GM18858 (cell line): Measurements from ENCODE around the gene POLR1E.
"Not testable (repeated sequence)": the region's sequence is repeated elsewhere in the genome, so short reads cannot be mapped to it uniquely, and the experiment has no call there.

Experiments
- ATAC-seq: cut with Tn5 transposase; IDR thresholded peaks from one replicate; pipeline ENCODE4 v1.9.1; 2021; ENCODE audit not compliant: unreplicated experiment

POLR1E gene

GRCh38 chr9:37501957-37502596, 16.3 kb downstream of the POLR1E start:
- ATAC-seq, result no peak

GRCh38 chr9:37503736-37504135, 18.0 kb downstream of the POLR1E start:
- no peak for ATAC-seq

DNA sequence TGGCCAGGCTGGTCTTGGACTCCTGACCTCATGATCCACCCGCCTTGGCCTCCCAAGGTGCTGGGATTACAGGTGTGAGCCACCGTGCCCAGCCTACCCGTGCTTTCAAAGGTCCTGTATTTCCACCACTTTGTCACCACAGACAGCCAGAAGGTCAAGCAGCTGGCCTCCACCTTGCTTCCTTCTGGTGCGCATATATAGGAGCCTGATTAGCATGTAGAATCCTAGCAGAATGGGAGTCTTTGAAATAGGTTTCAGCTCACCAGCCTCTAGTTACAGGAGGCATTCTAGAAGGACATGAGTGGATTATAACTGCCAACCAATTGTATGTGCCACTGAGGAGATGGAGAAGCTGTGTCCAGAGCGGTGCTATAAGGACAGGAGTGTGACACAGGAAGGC, 18.9 kb downstream of the POLR1E start:
- ATAC-seq, result no peak

GRCh38 chr9:37507566-37508134, 21.9 kb downstream of the POLR1E start:
- no peak for ATAC-seq

- ATAC-seq, result no peak
These were observed 22.5 kb downstream of the POLR1E start for GRCh38 chr9:37508135-37508833.

GRCh38 chr9:37508834-37509206, 23.1 kb downstream of the POLR1E start:
- ATAC-seq, result no peak

DNA sequence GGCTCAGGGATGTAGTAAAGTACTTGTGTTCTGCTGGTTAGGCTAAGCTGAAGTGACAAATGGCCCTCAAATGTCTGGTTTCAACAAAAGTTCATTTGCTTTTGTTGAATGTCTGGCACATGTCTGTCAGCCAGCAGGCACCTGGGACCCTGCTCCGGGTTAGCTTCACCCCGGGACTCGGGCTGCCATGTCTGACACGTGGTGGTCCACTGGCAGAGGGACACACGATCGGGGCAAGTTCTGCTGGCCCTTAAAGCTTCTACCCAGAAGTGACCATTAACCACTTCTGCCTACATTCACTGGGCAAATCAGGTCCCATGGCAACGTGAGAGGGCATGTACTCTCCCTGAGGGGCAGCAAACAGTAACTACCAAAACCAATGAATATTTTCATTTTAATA, 23.8 kb downstream of the POLR1E start:
- no peak for ATAC-seq

DNA sequence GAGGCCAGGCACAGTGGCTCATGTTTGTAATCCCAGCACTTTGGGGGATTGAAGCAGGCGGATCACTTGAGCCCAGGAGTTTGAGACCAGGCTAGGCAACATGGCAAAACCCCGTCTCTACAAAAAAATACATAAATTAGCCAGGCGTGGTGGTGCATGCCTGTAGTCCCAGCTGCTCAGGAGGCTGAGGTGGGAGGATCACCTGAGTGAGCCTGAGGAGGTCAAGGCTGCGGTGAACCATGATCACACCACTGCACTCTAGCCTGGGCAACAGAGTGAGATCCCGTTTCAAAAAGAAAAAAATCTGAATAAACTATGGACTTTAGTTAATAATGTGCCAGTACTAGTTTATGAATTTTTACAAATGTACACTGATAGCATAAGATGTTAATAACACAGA, 24.3 kb downstream of the POLR1E start:
- not testable (repeated sequence) for ATAC-seq

GRCh38 chr9:37511016-37512010, 25.6 kb downstream of the POLR1E start:
- ATAC-seq, result no peak

GRCh38 chr9:37512437-37512836, 26.7 kb downstream of the POLR1E start:
- no peak for ATAC-seq

DNA sequence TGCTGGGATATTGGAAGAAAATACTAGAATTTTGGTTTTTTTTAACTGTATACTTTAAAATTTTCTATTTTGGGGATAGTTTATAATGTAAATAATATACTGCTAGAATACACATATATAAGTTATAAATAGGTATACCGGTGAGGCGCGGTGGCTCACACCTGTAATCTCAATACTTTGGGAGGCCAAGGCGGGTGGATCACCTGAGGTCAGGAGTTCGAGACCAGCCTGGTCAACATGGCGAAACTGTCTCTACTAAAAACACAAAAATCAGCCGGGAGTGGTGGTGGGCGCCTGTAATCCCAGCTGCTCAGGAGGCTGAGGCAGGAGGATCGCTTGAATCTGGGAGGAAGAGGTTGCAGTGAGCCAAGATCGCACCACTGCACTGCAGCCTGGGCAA, 28.7 kb downstream of the POLR1E start:
- ATAC-seq, result not testable (repeated sequence)

DNA sequence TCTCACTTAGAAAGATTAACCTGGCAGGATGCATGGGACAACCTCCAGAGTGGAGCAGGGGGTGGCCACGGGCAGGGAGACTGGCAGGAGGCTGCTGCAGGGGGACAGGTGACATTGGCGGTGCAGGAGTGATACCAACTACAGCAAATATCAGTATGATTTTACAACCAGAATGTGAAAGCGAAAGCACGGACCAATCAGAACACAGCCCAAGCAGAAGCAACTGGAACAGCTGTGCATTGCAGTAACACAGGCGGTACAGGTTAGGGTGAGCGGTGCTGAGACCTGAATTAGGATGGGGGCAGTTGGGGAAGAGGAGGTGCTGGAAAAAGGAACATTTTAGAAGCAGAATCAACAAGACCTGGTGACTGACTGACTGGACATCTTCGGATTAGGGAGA, 29.3 kb downstream of the POLR1E start:
- ATAC-seq, result no peak

DNA sequence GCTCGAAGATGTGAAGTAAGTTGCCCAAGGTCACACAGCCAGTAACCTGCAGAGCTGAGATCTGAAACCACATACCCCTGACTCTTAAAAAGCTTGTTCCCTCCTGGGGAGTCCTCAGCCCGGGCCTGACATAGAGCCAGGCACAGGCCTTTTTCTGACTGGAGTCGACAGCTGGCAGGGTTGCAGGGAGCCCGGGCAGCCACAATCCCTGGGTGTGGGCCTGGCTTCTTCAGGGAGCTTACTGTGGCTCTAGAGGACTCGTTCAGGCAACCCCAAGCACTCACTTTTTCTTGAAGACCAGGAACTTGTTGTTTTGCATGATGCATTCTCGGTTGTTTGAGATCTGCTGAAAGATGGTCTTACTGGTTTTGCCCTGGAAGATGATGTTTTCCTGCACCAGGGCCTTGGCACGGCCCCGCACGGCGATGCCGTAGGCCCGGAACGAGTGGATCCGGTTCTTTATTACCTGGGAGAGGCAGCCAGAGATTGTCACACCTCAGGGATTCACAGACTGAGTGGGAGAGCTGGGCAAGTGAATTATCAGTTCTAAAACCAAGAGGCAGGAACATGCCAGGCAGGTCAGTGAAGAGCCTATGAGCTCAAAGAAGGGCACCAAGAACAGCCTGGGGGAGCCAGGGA, 30.0 kb downstream of the POLR1E start:
- ATAC-seq, result no peak

GRCh38 chr9:37517923-37518322, 32.2 kb downstream of the POLR1E start:
- no peak for ATAC-seq

GRCh38 chr9:37520641-37521040, 34.9 kb downstream of the POLR1E start:
- ATAC-seq, result no peak

- ATAC-seq, result no peak
These were observed 35.4 kb downstream of the POLR1E start for GRCh38 chr9:37521111-37521510.

DNA sequence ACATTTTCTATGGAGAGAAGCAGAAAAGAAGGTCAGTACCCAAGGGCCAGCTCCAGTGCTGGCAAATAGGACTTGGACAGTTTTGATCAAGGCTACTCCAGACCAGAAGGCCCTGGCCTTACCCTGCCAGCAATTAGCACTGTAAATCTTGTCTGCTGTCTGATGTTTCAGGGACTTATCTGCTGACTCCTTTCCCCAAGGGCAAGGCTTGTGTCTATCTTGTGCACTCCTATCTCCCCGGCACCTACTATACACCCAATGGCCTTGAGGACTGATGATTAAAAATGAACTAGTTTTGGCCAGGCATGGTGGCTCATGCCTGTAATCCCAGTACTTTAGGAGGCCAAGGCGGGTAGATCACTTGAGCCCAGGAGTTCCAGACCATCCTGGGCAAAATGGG, 37.2 kb downstream of the POLR1E start:
- no peak for ATAC-seq

- no peak for ATAC-seq
These were observed 38.2 kb downstream of the POLR1E start for GRCh38 chr9:37523916-37524315.

GRCh38 chr9:37528652-37529471, 43.1 kb downstream of the POLR1E start:
- peak; percentile 60 for ATAC-seq

DNA sequence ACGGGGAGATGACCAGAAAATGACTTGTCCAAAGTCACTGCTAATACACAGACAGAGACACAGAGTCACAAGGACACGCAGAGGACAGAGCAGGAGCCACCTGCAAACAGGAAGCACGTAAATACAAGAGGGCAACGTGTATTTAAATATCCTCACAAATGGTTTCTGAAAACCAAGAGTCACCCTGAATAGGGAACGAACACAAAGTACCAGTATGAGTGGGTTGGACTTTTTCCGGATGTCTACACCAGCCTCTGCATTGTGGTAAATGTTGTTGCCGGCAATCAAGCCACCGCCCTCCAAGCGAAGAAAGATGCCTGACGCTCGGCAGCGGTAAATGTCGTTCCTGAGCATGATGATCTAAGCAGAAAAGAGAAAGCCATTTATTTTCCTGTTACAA, 46.0 kb downstream of the POLR1E start:
- ATAC-seq, result no peak
